Naive B cell (primary cell): Measurements from ENCODE around the gene SEC24B. TPM values are rescaled to one million over a fixed set of nuclear protein-coding genes. Genes with fewer than 3 reads are reported as not detected.
"Not testable (repeated sequence)": the region's sequence is repeated elsewhere in the genome, so short reads cannot be mapped to it uniquely, and the experiment has no call there.

Source experiments
- ATAC-seq, 2 donors: fragments of 150-1000 bp; cut with Tn5 transposase; 2 replicates each; pipeline ENCODE4 v1.10.0; 2021; ENCODE audit warnings: low read depth in 2 of 2, mild to moderate bottlenecking in 2 of 2, moderate library complexity in 2 of 2
- DNase-seq: peaks from one replicate; pipeline ENCODE4 v3.0.0; 2022
- H3K27ac Mint-ChIP-seq, 6 donors: one replicate each; pipeline ENCODE4 v1.8.0; 2020 to 2022; ENCODE audit warnings: mild to moderate bottlenecking in 6 of 6, mixed read lengths in 6 of 6, moderate library complexity in 5 of 6, inconsistent platforms in 2 of 6
- H3K27me3 Mint-ChIP-seq, 3 donors: one replicate each; pipeline ENCODE4 v1.8.0; 2021 to 2022; ENCODE audit warnings: mixed read lengths in 3 of 3, mild to moderate bottlenecking in 1 of 3
- H3K36me3 Mint-ChIP-seq, 2 donors: one replicate each; pipeline ENCODE4 v1.8.0; 2020 to 2022; ENCODE audit warnings: mixed read lengths in 2 of 2, inconsistent platforms in 1 of 2, mild to moderate bottlenecking in 1 of 2
- H3K4me1 Mint-ChIP-seq, 3 donors: one replicate each; pipeline ENCODE4 v1.8.0; 2020 to 2022; ENCODE audit warnings: mixed read lengths in 3 of 3, inconsistent platforms in 1 of 3, mild to moderate bottlenecking in 1 of 3, moderate library complexity in 1 of 3
- H3K4me3 Mint-ChIP-seq, 8 donors: one replicate each; pipeline ENCODE4 v1.8.0; 2020 to 2022; ENCODE audit warnings: mild to moderate bottlenecking in 8 of 8, mixed read lengths in 8 of 8, moderate library complexity in 8 of 8, inconsistent platforms in 2 of 8
- H3K9me3 Mint-ChIP-seq, 7 donors: one replicate each; pipeline ENCODE4 v1.8.0; 2020 to 2022; ENCODE audit warnings: mixed read lengths in 7 of 7, mild to moderate bottlenecking in 5 of 7, inconsistent platforms in 2 of 7, moderate library complexity in 1 of 7
- polyA plus RNA-seq, 6 donors: library from polyadenylated mRNA; unstranded; fragments of 300-500 nt; fragmentation: Illumina TruSeq; gene quantifications; one replicate each; pipeline ENCODE4 v1.2.3, GENCODE V29; 2021; ENCODE audit warnings: low read depth in 6 of 6

SEC24B gene
- polyA plus RNA-seq, 6 donors from 2014 or later, result 15.0 to 36.2 (median 17.7) TPM

DNA sequence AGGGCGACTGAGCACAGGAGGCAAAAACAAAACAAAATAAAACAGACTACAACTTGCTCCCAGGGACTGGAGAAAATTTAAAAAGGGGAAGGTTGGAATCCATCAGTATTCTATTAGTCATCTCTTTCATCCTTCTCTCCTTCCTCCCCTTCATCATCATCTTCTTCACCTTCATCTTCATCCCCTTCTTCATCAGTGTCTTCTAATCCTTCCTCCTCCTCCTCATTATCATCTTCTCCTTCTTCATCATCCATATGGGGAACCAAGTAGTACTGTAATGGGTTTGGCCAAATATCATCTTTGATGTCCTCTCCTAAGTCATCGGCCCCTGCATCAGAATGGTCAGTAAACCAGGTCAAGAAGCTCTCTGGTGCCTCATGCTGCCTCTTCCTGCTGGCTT lies 119.5 kb downstream of the SEC24B start:
- Mint-ChIP-seq H3K9me3 (peaks cover 0 to 4% (median 0%) of the 10 kb centered on the region in 7 donors), H3K27ac (peak overlapping the region in 1 of 6 donors; percentile 29), H3K4me3 (no peak overlapping the region), H3K27me3 (no peaks in the 10 kb centered on the region), H3K4me1 (peaks cover 11 to 28% (median 18%) of the 10 kb centered on the region in 3 donors), H3K36me3 (peaks cover 4 to 7% of the 10 kb centered on the region in 2 donors)
- DNase-seq (no peak), ATAC-seq (no peak)

- ATAC-seq, result no peak
- Mint-ChIP-seq H3K27ac (peak overlapping the region in 1 of 6 donors; percentile 9), H3K4me1 (peaks cover 4 to 27% (median 16%) of the 10 kb centered on the region in 3 donors), H3K27me3 (no peaks in the 10 kb centered on the region), H3K36me3 (peaks cover 0 to 1% of the 10 kb centered on the region in 2 donors), H3K4me3 (peak overlapping the region in 1 of 8 donors; percentile 13), H3K9me3 (peaks cover 0 to 4% (median 0%) of the 10 kb centered on the region in 7 donors)
- DNase-seq, result no peak
Measured at GRCh38 chr4:109554971-109555370, 121.4 kb downstream of the SEC24B start.

DNA sequence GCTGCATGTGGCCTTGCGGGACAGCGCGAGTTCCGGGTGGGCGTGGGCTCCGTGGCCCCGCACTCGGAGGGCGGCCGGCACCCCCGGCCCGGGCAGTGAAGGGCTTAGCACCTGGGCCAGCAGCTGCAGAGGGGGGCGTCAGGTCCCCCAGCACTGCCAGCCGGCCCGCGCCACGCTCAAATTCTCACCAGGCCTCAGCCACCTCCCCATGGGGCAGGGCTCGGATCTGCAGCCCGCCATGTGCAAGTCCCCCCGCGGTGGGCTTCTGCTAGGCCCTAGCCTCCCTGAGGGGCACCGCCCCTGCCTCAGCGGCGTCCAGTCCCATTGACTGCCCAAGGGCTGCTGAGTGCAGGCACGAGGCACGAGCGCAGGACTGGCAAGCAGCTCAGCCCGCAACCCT lies 123.8 kb downstream of the SEC24B start:
- Mint-ChIP-seq H3K9me3 (peaks cover 0 to 4% (median 0%) of the 10 kb centered on the region in 7 donors), H3K27ac (no peak overlapping the region), H3K4me1 (peaks cover 9 to 37% (median 32%) of the 10 kb centered on the region in 3 donors), H3K27me3 (no peaks in the 10 kb centered on the region), H3K4me3 (peak overlapping the region in 1 of 8 donors; percentile 83), H3K36me3 (no peaks in the 10 kb centered on the region)
- ATAC-seq (no peak), DNase-seq (no peak)

DNA sequence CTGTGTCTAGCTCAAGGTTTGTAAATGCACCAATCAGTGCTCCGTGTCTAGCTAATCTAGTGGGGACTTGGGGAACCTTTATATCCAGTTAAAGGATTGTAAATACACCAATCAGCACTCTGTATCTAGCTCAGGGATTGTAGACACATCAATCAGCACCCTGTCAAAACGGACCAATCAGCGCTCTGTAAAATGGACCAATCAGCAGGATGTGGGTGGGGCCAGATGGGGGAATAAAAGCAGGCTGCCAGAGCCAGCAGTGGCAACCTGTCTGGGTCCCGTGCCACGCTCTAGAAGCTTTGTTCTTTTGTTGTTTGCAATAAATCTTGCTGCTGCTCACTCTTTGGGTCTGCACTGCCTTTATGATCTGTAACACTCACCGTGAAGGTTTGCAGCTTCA lies 124.5 kb downstream of the SEC24B start:
- DNase-seq, result not testable (repeated sequence)

GRCh38 chr4:109559625-109559982 lies 126.0 kb downstream of the SEC24B start:
- Mint-ChIP-seq H3K27ac (peak overlapping the region; percentile 41 to 94 (median 85)), H3K36me3 (no peaks in the 10 kb centered on the region), H3K4me1 (peaks cover 24 to 55% (median 50%) of the 10 kb centered on the region in 3 donors), H3K9me3 (peaks cover 0 to 4% (median 0%) of the 10 kb centered on the region in 7 donors), H3K27me3 (no peaks in the 10 kb centered on the region), H3K4me3 (peak overlapping the region; percentile 81 to 98 (median 95))
- peak; percentile 20 to 27 for ATAC-seq
- no peak for DNase-seq

More for the DNA sequence above, 124.5 kb downstream of the SEC24B start:
- Mint-ChIP-seq H3K4me3 (peak overlapping the region in 5 of 8 donors; percentile 47 to 98 (median 65)), H3K4me1 (peaks cover 16 to 43% (median 39%) of the 10 kb centered on the region in 3 donors), H3K27ac (peak overlapping the region in 1 of 6 donors; percentile 92)
- not testable (repeated sequence) for H3K36me3 Mint-ChIP-seq, H3K9me3 Mint-ChIP-seq, H3K27me3 Mint-ChIP-seq, ATAC-seq

DNA sequence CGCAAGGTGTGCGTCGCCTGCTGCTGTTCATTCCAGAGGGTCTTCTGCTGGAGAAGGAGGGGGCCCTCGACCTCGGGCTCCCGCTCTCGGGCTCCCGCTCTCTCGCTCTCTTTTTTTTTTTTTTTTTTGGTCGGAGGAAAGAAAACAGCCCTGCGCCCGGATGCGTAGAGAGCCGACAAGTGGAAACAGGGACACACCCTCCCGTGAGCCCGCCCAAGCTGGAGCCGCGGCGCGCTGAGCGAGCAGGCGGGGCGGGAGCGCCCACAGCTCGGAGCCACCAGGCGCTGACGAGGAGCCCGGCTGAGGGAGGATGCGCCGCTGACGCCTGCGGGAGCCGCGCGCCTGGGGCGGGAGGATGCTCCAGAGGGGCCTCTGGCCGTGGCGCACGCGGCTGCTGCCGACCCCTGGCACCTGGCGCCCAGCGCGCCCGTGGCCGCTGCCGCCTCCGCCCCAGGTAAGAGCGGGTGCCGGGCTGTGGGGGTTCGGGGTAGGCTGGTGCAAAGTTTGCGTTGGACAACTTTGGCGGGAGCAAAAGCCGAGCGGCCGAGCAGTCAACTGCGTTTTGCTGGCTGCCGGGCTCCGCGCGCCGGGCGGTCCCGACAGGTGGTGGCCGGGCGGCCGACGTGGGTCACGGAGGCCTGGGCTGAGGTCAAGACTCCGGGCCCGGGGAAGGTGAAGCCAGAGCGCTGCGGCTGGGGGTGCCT lies 126.5 kb downstream of the SEC24B start, which contains the start of gene MCUB:
MCUB (plus strand) TSS at position 264 of the 704 bp plus-strand sequence; CDS start at position 356, 92 bp downstream.
- Mint-ChIP-seq H3K4me1 (peaks cover 28 to 54% (median 53%) of the 10 kb centered on the region in 3 donors), H3K4me3 (peak within 1 kb of the TSS; percentile 81 to 99 (median 98)), H3K9me3 (peaks cover 0 to 4% (median 0%) of the 10 kb centered on the region in 7 donors), H3K27me3 (no peaks in the 10 kb centered on the region), H3K27ac (peak within 1 kb of the TSS; percentile 81 to 99 (median 92)), H3K36me3 (no peaks in the 10 kb centered on the region)
- peak; percentile 81 for DNase-seq
- peak; percentile 83 to 84 for ATAC-seq

DNA sequence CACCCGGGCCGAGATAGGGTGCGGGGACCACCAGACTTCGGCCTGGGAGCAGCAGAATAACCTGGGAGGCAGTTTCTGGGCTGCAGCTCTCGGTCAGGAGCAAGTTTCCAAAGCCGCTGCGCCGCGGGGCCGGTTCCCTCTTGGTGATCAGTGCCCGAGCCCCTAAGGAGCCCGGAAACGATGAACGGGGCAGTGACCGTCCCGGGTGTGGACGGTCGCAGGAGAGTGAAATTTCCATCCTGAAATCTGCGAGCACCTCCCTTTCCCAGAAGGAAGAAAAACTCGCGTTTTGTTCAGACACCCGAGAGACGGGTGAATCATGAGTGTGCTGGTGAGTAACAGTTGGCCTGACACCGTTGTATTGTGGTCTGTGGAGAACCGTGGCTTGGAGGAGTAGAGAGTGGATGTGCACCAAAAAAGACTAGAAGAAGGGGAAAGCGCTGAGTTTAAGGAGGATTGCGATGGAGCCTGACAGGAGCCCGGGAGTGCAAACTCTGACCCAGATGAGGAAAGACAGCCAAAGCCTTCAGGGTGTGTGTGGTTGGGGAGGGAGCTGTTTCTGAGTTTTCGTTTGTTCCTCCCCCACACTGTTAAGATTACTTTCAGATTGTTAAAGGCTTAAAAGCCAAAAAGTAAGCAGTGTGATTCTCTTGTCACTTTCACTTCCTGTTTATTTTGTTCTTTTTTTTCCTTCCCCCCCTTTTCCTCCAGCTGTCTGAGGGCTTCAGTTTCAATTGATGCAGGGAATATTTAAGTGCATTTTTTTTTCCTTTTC lies 127.3 kb downstream of the SEC24B start:
- no peaks in the 10 kb centered on the region for H3K27me3 Mint-ChIP-seq
- peak; percentile 72 for ATAC-seq
- H3K4me3 Mint-ChIP-seq, result peak overlapping the region; percentile 81 to 99 (median 98)
- H3K27ac Mint-ChIP-seq, result peak overlapping the region; percentile 70 to 99 (median 92)
- peaks cover 28 to 55% (median 49%) of the 10 kb centered on the region in 3 donors for H3K4me1 Mint-ChIP-seq
- H3K9me3 Mint-ChIP-seq, result peaks cover 0 to 4% (median 0%) of the 10 kb centered on the region in 7 donors
- H3K36me3 Mint-ChIP-seq, result no peaks in the 10 kb centered on the region
- peak; percentile 84 for DNase-seq

GRCh38 chr4:109562457-109563239 lies 129.0 kb downstream of the SEC24B start:
- Mint-ChIP-seq H3K4me3 (peak overlapping the region in 6 of 8 donors; percentile 13 to 99 (median 36)), H3K4me1 (peaks cover 27 to 57% (median 37%) of the 10 kb centered on the region in 3 donors), H3K9me3 (peaks cover 0 to 4% (median 0%) of the 10 kb centered on the region in 7 donors), H3K27ac (peak overlapping the region in 2 of 6 donors; percentile 49 to 60), H3K27me3 (no peaks in the 10 kb centered on the region), H3K36me3 (no peaks in the 10 kb centered on the region)
- DNase-seq (no peak), ATAC-seq (no peak)

- H3K9me3 Mint-ChIP-seq, result peaks cover 0 to 5% (median 0%) of the 10 kb centered on the region in 7 donors
- H3K36me3 Mint-ChIP-seq, result peaks cover 7 to 14% of the 10 kb centered on the region in 2 donors
- ATAC-seq, result no peak
- peaks cover 32 to 58% (median 55%) of the 10 kb centered on the region in 3 donors for H3K4me1 Mint-ChIP-seq
- H3K27me3 Mint-ChIP-seq, result no peaks in the 10 kb centered on the region
- peak overlapping the region in 1 of 6 donors; percentile 47 for H3K27ac Mint-ChIP-seq
- H3K4me3 Mint-ChIP-seq, result no peak overlapping the region
- no peak for DNase-seq
Measured at GRCh38 chr4:109571494-109571893, 137.9 kb downstream of the SEC24B start.

- peaks cover 7 to 14% of the 10 kb centered on the region in 2 donors for H3K36me3 Mint-ChIP-seq
- no peak overlapping the region for H3K27ac Mint-ChIP-seq
- DNase-seq (no peak), ATAC-seq (no peak)
- H3K27me3 Mint-ChIP-seq, result no peaks in the 10 kb centered on the region
- peaks cover 31 to 62% (median 54%) of the 10 kb centered on the region in 3 donors for H3K4me1 Mint-ChIP-seq
- no peak overlapping the region for H3K4me3 Mint-ChIP-seq
- peaks cover 0 to 5% (median 0%) of the 10 kb centered on the region in 7 donors for H3K9me3 Mint-ChIP-seq
Measured at GRCh38 chr4:109572154-109572553, 138.5 kb downstream of the SEC24B start.

GRCh38 chr4:109574443-109574850 lies 140.8 kb downstream of the SEC24B start:
- peaks cover 30 to 63% (median 56%) of the 10 kb centered on the region in 3 donors for H3K4me1 Mint-ChIP-seq
- H3K36me3 Mint-ChIP-seq, result peaks cover 7 to 17% of the 10 kb centered on the region in 2 donors
- H3K4me3 Mint-ChIP-seq, result peak overlapping the region in 2 of 8 donors; percentile 7 to 16
- no peak for ATAC-seq
- peak overlapping the region in 3 of 6 donors; percentile 18 to 70 (median 56) for H3K27ac Mint-ChIP-seq
- no peak for DNase-seq
- H3K9me3 Mint-ChIP-seq, result peaks cover 0 to 5% (median 0%) of the 10 kb centered on the region in 7 donors
- H3K27me3 Mint-ChIP-seq, result no peaks in the 10 kb centered on the region

DNA sequence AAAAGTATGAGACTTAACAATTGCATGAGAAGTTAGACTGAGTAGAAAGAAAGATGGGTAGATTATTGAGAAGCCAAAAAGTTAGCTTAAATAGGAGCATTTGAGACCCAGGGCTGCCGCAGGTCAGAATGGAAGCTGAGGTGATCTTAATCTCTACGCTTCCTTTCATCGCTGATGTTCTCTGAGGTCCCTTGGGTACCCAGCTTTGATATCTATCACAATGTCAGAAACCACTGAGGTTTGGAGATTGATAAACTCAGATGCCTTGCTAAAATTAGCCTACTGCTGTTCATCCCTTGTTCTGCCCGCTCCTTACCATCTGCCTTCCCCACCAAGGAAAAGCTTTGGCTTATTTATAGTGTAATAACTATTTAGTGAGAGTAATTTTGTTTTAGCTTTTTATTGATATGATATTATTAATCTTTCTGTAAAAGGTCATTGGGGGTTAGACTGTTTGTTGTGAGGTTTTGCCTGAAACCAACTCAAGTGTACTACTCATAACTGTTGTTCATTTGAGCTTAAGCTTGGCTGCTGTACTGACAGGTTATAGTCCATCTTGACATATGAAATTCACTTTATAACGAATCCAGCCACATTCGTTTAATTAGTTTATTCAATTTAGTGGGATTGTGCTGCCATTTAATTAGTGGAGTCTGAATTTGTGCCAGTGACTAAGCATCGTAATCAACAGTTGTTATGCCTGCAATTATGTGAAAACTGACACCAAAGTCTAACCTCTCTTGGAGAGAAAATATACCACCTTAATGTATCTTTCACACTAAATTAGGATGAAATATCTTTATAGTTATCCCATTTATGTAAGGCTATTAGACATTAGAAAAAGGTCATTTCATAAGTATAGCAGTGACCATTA lies 141.6 kb downstream of the SEC24B start:
- peak overlapping the region in 3 of 6 donors; percentile 18 to 56 (median 38) for H3K27ac Mint-ChIP-seq

More for the DNA sequence above, 141.6 kb downstream of the SEC24B start:
- no peak overlapping the region for H3K4me3 Mint-ChIP-seq
- ATAC-seq (no peak), DNase-seq (no peak)
- no peaks in the 10 kb centered on the region for H3K27me3 Mint-ChIP-seq
- H3K4me1 Mint-ChIP-seq, result peaks cover 26 to 56% (median 56%) of the 10 kb centered on the region in 3 donors
- peaks cover 7 to 17% of the 10 kb centered on the region in 2 donors for H3K36me3 Mint-ChIP-seq
- peaks cover 0 to 5% (median 0%) of the 10 kb centered on the region in 7 donors for H3K9me3 Mint-ChIP-seq
